Bronchial epithelial cell (primary cell): ENCODE data around the gene ZSCAN26. TPM values are rescaled to one million over a fixed set of nuclear protein-coding genes. Genes with fewer than 3 reads are reported as not detected.

Experiments
- DNase-seq: peaks from one replicate; pipeline ENCODE4 v3.0.0-alpha.2; 2010; ENCODE audit warnings: low read depth
- FAIRE-seq: peaks from 2 replicates; lab custom pipeline; 2011; peaks lifted over from hg19 to GRCh38; lab: Jason Lieb, UNC
- H3K27me3 ChIP-seq: 2 replicates; pipeline ENCODE4 v1.5.1; 2011; ENCODE audit warnings: low read length; ENCODE audit not compliant: control insufficient read depth, insufficient read depth
- H3K36me3 ChIP-seq: 2 replicates; pipeline ENCODE4 v1.5.1; 2011; ENCODE audit warnings: low read length; ENCODE audit not compliant: control insufficient read depth, insufficient read depth
- H3K4me3 ChIP-seq: 2 replicates; pipeline ENCODE4 v1.5.1; 2011; ENCODE audit warnings: mild to moderate bottlenecking, low read depth, low read length, control low read depth
- CTCF ChIP-seq: IDR thresholded peaks from 2 replicates; pipeline ENCODE4 v1.5.1; 2011; ENCODE audit warnings: mild to moderate bottlenecking, moderate library complexity, low read length, control low read depth, inconsistent platforms; ENCODE audit not compliant: insufficient read depth, severe bottlenecking
- total RNA-seq: library from RNA; depleted of rRNA; stranded (reverse); fragments of >200 nt; gene quantifications from 2 replicates; pipeline ENCODE4 v1.2.1, GENCODE V29; 2014

Gene ZSCAN26
- total RNA-seq, 1 donor from 2014 or later, result 8.7 TPM

- TF ChIP-seq CTCF, result no peak
- no peaks in the 10 kb centered on the region for H3K36me3 ChIP-seq
- FAIRE-seq, result no peak
These were observed 3.0 kb upstream of the ZSCAN26 start for GRCh38 chr6:28263922-28264321.

GRCh38 chr6:28264834-28265401 is 2.0 kb upstream of the ZSCAN26 start:
- H3K36me3 ChIP-seq, result no peaks in the 10 kb centered on the region
- TF ChIP-seq CTCF, result no peak

More at GRCh38 chr6:28263922-28264321, 3.0 kb upstream of the ZSCAN26 start:
- no peaks in the 10 kb centered on the region for H3K27me3 ChIP-seq
- no peak overlapping the region for H3K4me3 ChIP-seq
- no peak for DNase-seq

GRCh38 chr6:28266563-28266961 is 381 bp upstream of the ZSCAN26 start:
- DNase-seq (no peak), FAIRE-seq (no peak)
- H3K27me3 ChIP-seq, result no peaks in the 10 kb centered on the region
- peak overlapping the region; percentile 83 for H3K4me3 ChIP-seq
- no peaks in the 10 kb centered on the region for H3K36me3 ChIP-seq
- TF ChIP-seq CTCF, result no peak

More at GRCh38 chr6:28264834-28265401, 2.0 kb upstream of the ZSCAN26 start:
- FAIRE-seq (no peak), DNase-seq (no peak)
- Histone ChIP-seq H3K4me3 (no peak overlapping the region), H3K27me3 (no peaks in the 10 kb centered on the region)

- peak overlapping the region; percentile 83 for H3K4me3 ChIP-seq
- no peak for FAIRE-seq
- H3K27me3 ChIP-seq, result no peaks in the 10 kb centered on the region
- no peak for TF ChIP-seq CTCF
- peaks cover 4% of the 10 kb centered on the region for H3K36me3 ChIP-seq
- DNase-seq, result no peak
These were observed 734 bp downstream of the ZSCAN26 start for GRCh38 chr6:28267695-28268059.

- Histone ChIP-seq H3K36me3 (peaks cover 4% of the 10 kb centered on the region), H3K27me3 (no peaks in the 10 kb centered on the region), H3K4me3 (no peak overlapping the region)
- FAIRE-seq, result no peak
- TF ChIP-seq CTCF, result no peak
- peak; percentile 91 for DNase-seq
These were observed 2.5 kb downstream of the ZSCAN26 start for GRCh38 chr6:28269492-28269891.

GRCh38 chr6:28274888-28275287 is 7.9 kb downstream of the ZSCAN26 start:
- Histone ChIP-seq H3K27me3 (no peaks in the 10 kb centered on the region), H3K4me3 (no peak overlapping the region), H3K36me3 (peaks cover 6% of the 10 kb centered on the region)
- DNase-seq (no peak), FAIRE-seq (no peak)
- no peak for TF ChIP-seq CTCF
